Transverse colon (tissue), 4 donors: ENCODE measurements around the gene ZCCHC8. TPM values are rescaled to one million over a fixed set of nuclear protein-coding genes. Genes with fewer than 3 reads are reported as not detected.
"Not testable (repeated sequence)": the region's sequence is repeated elsewhere in the genome, so short reads cannot be mapped to it uniquely, and the experiment has no call there.

ENCODE experiments used
- DNase-seq: peaks from one replicate; pipeline ENCODE4 v3.0.0-alpha.2; 2019
- H3K27ac ChIP-seq, 4 donors: fragments of 200-600 bp; sonication (generic); 2 replicates each; pipeline ENCODE4 v1.5.1; 2016 to 2018; ENCODE audit warnings: inconsistent platforms in 4 of 4
- H3K27me3 ChIP-seq: fragments of 200-600 bp; sonication (generic); 2 replicates; pipeline ENCODE4 v1.5.1; 2017; ENCODE audit warnings: inconsistent platforms
- H3K36me3 ChIP-seq, 4 donors: fragments of 200-600 bp; sonication (generic); 2 replicates each; pipeline ENCODE4 v1.5.1; 2017 to 2019; ENCODE audit warnings: inconsistent platforms in 4 of 4
- H3K4me1 ChIP-seq, 4 donors: fragments of 200-600 bp; sonication (generic); 2 replicates each; pipeline ENCODE4 v1.5.1; 2017 to 2020; ENCODE audit warnings: inconsistent platforms in 4 of 4
- H3K4me3 ChIP-seq, 4 donors: fragments of 200-600 bp; sonication (generic); 1 replicate in 1 of 4; 2 replicates in 3 of 4; pipeline versions ENCODE4 v1.5.1 to v1.6.1; 2017 to 2019; ENCODE audit warnings: inconsistent platforms in 4 of 4
- H3K9me3 ChIP-seq, 2 donors: fragments of 200-600 bp; sonication (generic); 2 replicates each; pipeline ENCODE4 v1.5.1; 2017 to 2019; ENCODE audit warnings: inconsistent platforms in 2 of 2
- EP300 ChIP-seq: sonication (generic); formaldehyde crosslinking; IDR thresholded peaks from one replicate; pipeline ENCODE4 v1.6.1; 2017; ENCODE audit warnings: antibody characterized with exemption, low read depth
- POLR2A ChIP-seq: fragments of 450-650 bp; IDR thresholded peaks from one replicate; pipeline ENCODE4 v1.6.1; 2016; ENCODE audit warnings: antibody characterized with exemption, mild to moderate bottlenecking, moderate library complexity
- POLR2AphosphoS5 ChIP-seq, 3 donors: sonication (generic); formaldehyde crosslinking; IDR thresholded peaks; one replicate each; pipeline ENCODE4 v1.6.1; 2016; ENCODE audit warnings: antibody characterized with exemption in 3 of 3
- WGBS, 2 donors: methylation state at CpG; one replicate each; pipeline ENCODE4 v1.1.5; 2018; ENCODE audit warnings: low coverage in 1 of 2; 5-methylcytosine and 5-hydroxymethylcytosine counted together
- in situ Hi-C, 4 donors: fragments of 200-750 bp; cut with MboI; loops; one replicate each; pipeline versions ENCODE4 v1.15.0 to v1.15.1; 2017; ENCODE audit warnings: low sequenced_read_pairs in 3 of 4, low pct_ligation_motif_present in 1 of 4, low pct_unique_long_range_greater_than_20kb in 1 of 4
- intact Hi-C: fragments of 100-400 bp; cut with DNase I; formaldehyde crosslinking; loops from one replicate; pipeline ENCODE4 v1.15.1; 2023; ENCODE audit warnings: low total_unique reads
- total RNA-seq, 4 donors: library from RNA; depleted of rRNA; stranded (reverse); fragments of >200 nt; gene quantifications; one replicate each; pipeline ENCODE4 v1.1.0, GENCODE V29; 2016
- TF ChIP-seq, protein P1 (sequence below), 5 experiments: fragments of 200-600 bp in 3 of 5; fragments of 450-650 bp in 2 of 5; sonication (generic) in 3 of 5; IDR thresholded peaks; 1 replicate in 2 of 5; 2 replicates in 3 of 5; pipeline ENCODE4 v1.5.1; 2016 to 2017; ENCODE audit warnings: antibody characterized with exemption in 5 of 5, inconsistent platforms in 3 of 5, mild to moderate bottlenecking in 2 of 5, moderate library complexity in 1 of 5

Gene ZCCHC8
- total RNA-seq, 4 donors from 2014 or later: 15.9 to 28.4 (median 19.9) TPM

DNA sequence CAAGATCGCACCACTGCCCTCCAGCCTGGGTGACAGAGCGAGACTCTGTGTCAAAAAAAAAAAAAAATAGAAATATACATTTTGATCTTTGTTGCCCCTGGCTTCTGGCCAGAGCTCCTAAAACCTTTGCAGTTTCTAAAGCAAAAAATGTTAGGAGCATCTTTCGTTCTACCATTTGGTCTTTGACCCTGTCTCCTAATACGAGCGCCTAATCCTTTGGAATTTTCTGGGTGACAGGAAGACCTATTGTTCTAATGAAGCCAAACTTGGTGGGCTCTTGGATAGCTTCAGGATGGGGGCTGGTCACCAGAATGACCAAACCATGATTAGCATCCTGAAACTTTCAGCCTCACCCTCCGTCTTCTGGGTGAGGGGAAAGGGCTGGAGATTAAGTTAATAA is 46.0 kb downstream of the ZCCHC8 start:
- TF ChIP-seq POLR2A: no peak
- TF ChIP-seq POLR2AphosphoS5 (IDR thresholded peaks at IDR 0.05): no peak
- TF ChIP-seq, protein P1, sequence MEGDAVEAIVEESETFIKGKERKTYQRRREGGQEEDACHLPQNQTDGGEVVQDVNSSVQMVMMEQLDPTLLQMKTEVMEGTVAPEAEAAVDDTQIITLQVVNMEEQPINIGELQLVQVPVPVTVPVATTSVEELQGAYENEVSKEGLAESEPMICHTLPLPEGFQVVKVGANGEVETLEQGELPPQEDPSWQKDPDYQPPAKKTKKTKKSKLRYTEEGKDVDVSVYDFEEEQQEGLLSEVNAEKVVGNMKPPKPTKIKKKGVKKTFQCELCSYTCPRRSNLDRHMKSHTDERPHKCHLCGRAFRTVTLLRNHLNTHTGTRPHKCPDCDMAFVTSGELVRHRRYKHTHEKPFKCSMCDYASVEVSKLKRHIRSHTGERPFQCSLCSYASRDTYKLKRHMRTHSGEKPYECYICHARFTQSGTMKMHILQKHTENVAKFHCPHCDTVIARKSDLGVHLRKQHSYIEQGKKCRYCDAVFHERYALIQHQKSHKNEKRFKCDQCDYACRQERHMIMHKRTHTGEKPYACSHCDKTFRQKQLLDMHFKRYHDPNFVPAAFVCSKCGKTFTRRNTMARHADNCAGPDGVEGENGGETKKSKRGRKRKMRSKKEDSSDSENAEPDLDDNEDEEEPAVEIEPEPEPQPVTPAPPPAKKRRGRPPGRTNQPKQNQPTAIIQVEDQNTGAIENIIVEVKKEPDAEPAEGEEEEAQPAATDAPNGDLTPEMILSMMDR (IDR thresholded peaks at IDR 0.05): no peak
- TF ChIP-seq EP300: no peak

GRCh38 chr12:122454250-122454721 is 46.4 kb downstream of the ZCCHC8 start:
- Histone ChIP-seq H3K27ac (no peak overlapping the region), H3K4me1 (peaks cover 0 to 27% (median 3%) of the 10 kb centered on the region in 4 donors), H3K4me3 (no peak overlapping the region), H3K27me3 (no peaks in the 10 kb centered on the region), H3K9me3 (no peaks in the 10 kb centered on the region), H3K36me3 (no peaks in the 10 kb centered on the region)
- WGBS, 2 donors: 97% methylated on average over 12 of the region's 12 CpGs; no CpG with 5 or more reads in 1 of the 2 donors
- intact Hi-C loops: no loop called here
- no peak for TF ChIP-seq EP300
- in situ Hi-C loops: no loop called here
- DNase-seq: no peak

More for the DNA sequence above, 46.0 kb downstream of the ZCCHC8 start:
- Histone ChIP-seq H3K9me3 (no peaks in the 10 kb centered on the region), H3K4me1 (peaks cover 0 to 24% (median 3%) of the 10 kb centered on the region in 4 donors), H3K27ac (no peak overlapping the region), H3K27me3 (no peaks in the 10 kb centered on the region), H3K36me3 (no peaks in the 10 kb centered on the region), H3K4me3 (no peak overlapping the region)
- in situ Hi-C loops: no loop called here
- no peak for DNase-seq
- intact Hi-C loops: no loop called here
- WGBS, 2 donors: 50 to 79% methylated on average over 2 to 6 of the region's 6 CpGs

DNA sequence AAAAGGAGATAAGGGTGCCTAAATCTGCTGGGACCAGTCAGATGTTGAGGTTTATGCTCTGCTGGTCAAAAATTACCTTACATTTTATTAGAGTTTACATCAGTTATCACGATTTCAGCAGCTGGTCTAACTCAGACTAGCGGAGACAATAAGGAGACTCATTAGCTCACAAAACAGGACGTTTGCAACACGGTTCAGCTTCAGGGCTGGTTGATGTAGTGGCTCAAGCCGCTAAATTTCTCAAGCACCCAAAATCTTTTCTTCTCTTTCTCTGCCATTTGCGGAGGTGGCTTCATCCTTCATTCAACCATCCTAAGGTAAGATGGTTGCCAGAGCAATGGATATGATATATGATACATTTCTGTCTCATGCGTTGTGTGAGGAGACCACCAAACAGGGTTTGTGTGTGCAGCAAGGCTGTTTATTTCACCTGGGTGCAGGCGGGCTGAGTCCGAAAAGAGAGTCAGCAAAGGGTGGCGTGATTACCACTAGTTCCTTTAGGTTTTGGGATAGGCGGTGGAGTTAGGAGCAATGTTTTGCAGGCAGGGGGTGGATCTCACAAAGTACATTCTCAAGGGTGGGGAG is 47.9 kb downstream of the ZCCHC8 start:
- H3K27ac ChIP-seq: peak overlapping the region in 3 of 4 donors; percentile 9 to 46 (median 40)
- in situ Hi-C loops (no loop called here), intact Hi-C loops (no loop called here)
- H3K36me3 ChIP-seq: no peaks in the 10 kb centered on the region
- WGBS, 2 donors: 70 to 81% methylated on average over 7 to 11 of the region's 11 CpGs
- H3K4me3 ChIP-seq: no peak overlapping the region
- DNase-seq: no peak
- H3K4me1 ChIP-seq: peaks cover 0 to 30% (median 3%) of the 10 kb centered on the region in 4 donors
- H3K27me3 ChIP-seq: no peaks in the 10 kb centered on the region
- no peaks in the 10 kb centered on the region for H3K9me3 ChIP-seq
- TF ChIP-seq POLR2A (no peak), POLR2AphosphoS5 (IDR thresholded peaks at IDR 0.05) (no peak), EP300 (no peak)
- TF ChIP-seq, protein P1 (IDR thresholded peaks at IDR 0.05): no peak

DNA sequence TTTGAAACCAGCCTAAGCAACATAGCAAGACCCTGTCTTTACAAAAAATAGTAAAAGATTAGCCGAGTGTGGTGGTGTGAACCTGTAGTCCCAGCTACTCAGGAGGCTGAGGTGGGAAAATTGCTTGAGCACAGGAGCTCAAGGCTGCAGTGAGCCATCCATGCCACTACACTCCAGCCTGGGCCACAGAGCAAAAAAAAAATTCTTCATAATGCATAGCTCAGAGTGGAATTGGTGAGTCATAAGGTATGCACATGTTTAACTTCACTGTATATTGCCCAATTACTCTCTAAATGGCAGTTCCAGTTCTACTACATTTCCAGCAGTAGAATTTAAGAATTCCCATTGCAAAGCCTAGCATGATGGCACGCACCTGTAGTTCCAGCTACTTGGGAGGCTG is 51.4 kb downstream of the ZCCHC8 start:
- Histone ChIP-seq H3K36me3 (no peaks in the 10 kb centered on the region), H3K9me3 (no peaks in the 10 kb centered on the region), H3K4me1 (peaks cover 0 to 22% (median 3%) of the 10 kb centered on the region in 4 donors), H3K27me3 (no peaks in the 10 kb centered on the region), H3K27ac (no peak overlapping the region), H3K4me3 (no peak overlapping the region)
- in situ Hi-C loops (no loop called here), intact Hi-C loops (no loop called here)
- DNase-seq: no peak
- WGBS, 2 donors: 65 to 83% methylated on average over 2 of the region's 2 CpGs
- TF ChIP-seq EP300 (no peak), POLR2AphosphoS5 (IDR thresholded peaks at IDR 0.05) (peak in 1 of 3 donors; percentile 62), POLR2A (no peak)
- TF ChIP-seq, protein P1 (IDR thresholded peaks at IDR 0.05): peak in 2 of 5 experiments; percentile 18 to 25

GRCh38 chr12:122447825-122448224 is 52.9 kb downstream of the ZCCHC8 start:
- H3K9me3 ChIP-seq, DNase-seq, H3K36me3 ChIP-seq, intact Hi-C loops, H3K27me3 ChIP-seq, H3K27ac ChIP-seq, H3K4me3 ChIP-seq, in situ Hi-C loops: not testable (repeated sequence)
- peaks cover 0 to 13% (median 0%) of the 10 kb centered on the region in 4 donors for H3K4me1 ChIP-seq
- 86 to 94% methylated on average over 2 to 3 of the region's 3 CpGs for WGBS, 2 donors

GRCh38 chr12:122446390-122446789 is 54.3 kb downstream of the ZCCHC8 start:
- intact Hi-C loops, in situ Hi-C loops, H3K4me3 ChIP-seq, H3K9me3 ChIP-seq, H3K27me3 ChIP-seq, H3K36me3 ChIP-seq, DNase-seq, H3K27ac ChIP-seq: not testable (repeated sequence)
- WGBS, 2 donors: 72 to 78% methylated on average over 6 of the region's 6 CpGs
- peaks cover 0 to 10% (median 0%) of the 10 kb centered on the region in 4 donors for H3K4me1 ChIP-seq

DNA sequence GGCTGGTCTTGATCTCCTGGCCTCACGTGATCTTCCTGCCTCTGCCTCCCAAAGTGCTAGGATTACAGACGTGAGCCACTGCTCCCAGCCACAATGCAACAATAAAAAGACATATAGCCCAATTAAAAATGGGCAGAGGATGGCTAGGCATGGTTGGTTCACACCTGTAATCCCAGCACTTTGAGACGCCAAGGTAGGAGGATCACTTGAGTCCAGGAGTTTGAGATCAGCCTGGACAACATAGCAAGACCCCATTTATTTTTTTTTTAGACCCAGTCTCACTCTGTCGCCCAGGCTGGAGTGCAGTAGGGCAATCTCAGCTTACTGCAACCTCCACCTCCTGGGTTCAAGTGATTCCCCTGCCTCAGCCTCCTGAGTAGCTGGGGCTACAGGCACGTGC is 56.7 kb downstream of the ZCCHC8 start:
- not testable (repeated sequence) for H3K4me3 ChIP-seq

More for the DNA sequence above, 56.7 kb downstream of the ZCCHC8 start:
- DNase-seq, H3K4me1 ChIP-seq, in situ Hi-C loops, H3K27me3 ChIP-seq, intact Hi-C loops, H3K27ac ChIP-seq, H3K9me3 ChIP-seq, H3K36me3 ChIP-seq: not testable (repeated sequence)
- 0 to 75% methylated on average over 1 to 5 of the region's 5 CpGs for WGBS, 2 donors
